HG02759 (cell line): ENCODE data around the gene B4GALNT1.
"Not testable (repeated sequence)": the region's sequence is repeated elsewhere in the genome, so short reads cannot be mapped to it uniquely, and the experiment has no call there.

Experiments used
- ATAC-seq: cut with Tn5 transposase; IDR thresholded peaks from one replicate; pipeline ENCODE4 v1.9.1; 2021; ENCODE audit warnings: mild to moderate bottlenecking, moderate library complexity; ENCODE audit not compliant: unreplicated experiment

B4GALNT1 gene

DNA sequence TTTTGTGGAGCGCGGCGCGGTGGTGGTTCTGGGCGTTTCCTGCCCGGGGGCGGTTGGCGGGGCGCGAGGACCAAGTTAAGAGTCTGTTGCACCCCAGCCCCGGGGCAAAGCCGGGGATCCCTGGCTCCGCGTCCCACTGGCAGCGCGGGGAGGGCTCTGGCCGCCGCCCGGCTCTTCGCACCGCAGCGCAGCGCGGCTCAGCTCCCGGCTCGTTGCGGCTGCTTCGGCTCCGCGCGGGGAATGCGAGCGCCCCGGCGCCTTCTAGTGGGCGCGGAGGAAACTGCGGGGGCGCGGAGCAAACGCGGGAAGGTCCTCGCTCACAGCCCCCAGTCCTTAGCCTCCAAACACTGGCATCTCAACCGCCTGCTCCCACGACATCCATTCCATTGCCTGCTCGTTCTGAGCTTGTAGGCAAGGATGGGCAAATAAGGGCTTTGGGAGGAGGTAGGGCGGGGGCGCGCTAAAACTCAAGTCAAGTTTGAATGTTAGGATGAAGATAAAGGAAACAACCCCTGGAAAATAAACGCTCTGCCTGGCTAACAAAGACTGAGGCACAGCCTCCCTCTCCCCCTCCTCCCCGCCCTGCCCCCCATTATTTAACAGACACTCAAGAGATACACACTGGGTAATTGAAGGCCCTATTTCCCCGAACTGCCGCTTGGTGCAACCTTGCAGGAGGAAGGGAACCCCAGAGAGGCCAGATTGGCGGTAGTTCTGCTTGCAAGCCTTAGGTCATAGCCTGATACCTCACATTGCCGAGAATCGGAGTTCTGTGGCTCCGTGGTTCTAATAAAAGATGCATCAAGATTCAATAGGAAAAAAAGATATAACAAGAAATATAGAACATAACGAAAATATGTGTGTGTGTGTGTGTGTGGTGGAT, at the start of gene B4GALNT1:
B4GALNT1 (minus strand) TSS at position 244 of the 883 bp plus-strand sequence. CDS start 1,069 bp downstream, outside the sequence.
- ATAC-seq, result peak; percentile 91

DNA sequence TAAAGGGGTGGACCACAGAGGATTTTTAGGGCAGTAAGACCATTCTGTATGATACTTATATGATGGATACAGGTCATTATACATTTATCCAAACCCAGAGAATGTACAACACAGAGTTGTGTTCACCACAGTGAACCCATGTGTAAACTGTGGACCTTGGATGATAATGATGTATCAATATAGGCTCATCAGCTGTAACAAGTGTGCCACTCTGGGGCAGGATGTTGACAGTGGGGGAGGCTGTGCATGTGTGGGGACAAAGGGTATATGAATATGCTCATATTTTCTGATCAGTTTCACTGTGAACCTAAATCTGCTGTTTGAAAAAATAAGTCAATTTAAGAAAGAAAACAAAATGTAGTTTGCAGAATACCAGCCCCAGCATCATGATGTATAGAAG, 46.7 kb upstream of the B4GALNT1 start:
- ATAC-seq, result no peak

- not testable (repeated sequence) for ATAC-seq
Observed at GRCh38 chr12:57677947-57678346, 44.9 kb upstream of the B4GALNT1 start.

DNA sequence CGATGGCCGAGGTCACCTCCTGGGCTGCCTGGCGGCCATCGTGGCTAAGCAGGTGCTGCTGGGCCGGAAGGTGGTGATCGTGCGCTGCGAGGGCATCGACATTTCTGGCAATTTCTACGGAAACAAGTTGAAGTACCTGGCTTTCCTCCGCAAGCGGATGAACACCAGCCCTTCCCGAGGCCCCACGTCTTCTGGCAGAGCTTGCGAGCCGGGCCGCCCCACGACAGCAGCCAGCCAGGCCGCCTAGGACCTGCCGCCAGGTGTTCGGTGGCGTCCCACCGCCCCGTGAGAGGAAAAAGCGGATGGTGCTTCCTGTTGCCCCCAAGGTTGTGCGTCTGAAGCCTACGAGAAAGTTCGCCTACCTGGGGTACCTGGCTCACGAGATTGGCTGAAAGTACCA, 41.7 kb upstream of the B4GALNT1 start:
- no peak for ATAC-seq

DNA sequence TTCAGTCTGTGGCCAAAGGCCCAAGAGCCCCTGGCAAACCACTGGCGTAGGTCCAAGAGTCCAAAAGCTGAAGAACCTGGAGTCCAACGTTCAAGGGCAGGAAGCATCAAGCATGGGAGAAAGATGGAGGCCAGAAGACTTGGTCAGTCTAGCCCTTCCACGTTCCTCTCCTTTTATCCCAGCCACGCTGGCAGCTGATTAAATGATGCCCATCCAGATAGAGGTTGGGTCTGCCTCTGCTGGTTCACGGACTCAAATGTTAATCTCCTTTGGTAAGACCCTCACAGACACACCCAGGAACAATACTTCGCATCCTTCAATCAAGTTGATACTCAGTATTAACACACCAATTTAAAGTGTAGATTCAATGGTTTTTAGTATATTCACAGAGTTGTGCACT, 39.8 kb upstream of the B4GALNT1 start:
- ATAC-seq, result no peak

DNA sequence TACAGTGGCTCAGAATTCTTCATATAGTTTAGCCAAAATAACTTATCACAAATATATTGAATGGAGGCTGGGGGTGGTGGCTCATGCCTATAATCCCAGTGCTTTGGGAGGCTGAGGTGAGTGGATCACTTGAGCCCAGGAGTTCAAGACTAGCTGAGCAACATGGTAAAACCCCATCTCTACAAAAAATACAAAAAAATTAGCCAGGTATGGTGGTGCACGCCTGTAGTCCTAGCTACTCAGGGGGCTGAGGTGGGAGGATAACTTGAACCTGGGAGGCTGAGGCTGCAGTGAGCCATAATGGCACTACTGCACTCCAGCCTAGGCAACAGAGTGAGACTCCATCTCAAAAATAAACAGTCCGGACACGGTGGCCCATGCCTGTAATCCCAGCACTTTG, 38.8 kb upstream of the B4GALNT1 start:
- ATAC-seq, result not testable (repeated sequence)

DNA sequence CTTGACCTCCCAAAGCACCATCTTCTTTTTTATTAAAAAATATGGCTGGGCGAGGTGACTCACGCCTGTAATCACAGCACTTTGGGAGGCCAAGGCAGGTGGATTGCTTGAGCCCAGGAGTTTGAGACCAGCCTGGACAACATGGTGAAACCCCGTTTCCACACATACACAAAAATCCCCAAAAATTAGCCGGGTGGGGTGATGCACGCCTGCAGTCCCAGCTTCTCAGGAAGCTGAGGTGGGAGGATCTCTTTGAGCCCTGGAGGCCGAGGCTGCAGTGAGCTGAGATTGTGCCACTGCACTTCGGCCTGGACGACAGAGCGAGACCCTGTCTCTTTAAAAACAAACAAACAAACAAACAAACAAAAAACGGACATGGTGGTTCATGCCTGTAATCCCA, 36.7 kb upstream of the B4GALNT1 start:
- not testable (repeated sequence) for ATAC-seq

- ATAC-seq, result no peak
Observed at GRCh38 chr12:57666897-57667296, 33.9 kb upstream of the B4GALNT1 start.

DNA sequence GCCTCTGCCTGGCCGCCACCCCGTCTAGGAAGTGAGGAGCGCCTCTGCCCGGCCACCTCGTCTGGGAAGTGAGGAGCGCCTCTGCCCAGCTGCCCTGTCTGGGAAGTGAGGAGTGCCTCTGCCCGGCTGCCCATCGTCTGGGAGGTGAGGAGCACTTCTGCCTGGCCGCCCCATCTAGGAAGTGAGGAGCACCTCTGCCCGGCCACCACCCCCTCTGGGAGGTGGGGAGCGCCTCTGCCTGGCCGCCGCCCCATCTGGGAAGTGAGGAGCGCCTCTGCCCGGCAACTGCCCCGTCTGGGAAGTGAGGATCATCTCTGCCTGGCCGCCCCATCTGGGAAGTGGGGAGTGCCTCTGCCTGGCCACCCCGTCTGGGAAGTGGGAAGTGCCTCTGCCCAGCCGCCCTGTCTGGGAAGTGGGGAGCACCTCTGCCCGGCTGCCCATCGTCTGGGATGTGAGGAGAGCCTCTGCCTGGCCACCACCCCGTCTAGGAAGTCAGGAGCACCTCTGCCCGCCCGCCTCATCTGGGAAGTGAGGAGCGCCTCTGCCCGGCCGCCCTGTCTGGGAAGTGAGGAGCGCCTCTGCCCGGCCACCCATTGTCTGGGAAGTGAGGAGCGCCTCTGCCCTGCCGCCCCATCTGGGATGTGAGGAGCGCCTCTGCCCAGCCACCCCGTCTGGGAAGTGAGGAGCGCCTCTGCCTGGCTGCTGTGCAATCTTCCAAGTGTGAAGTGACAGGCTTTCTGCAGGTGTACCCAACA, 32.2 kb upstream of the B4GALNT1 start:
- ATAC-seq, result not testable (repeated sequence)

DNA sequence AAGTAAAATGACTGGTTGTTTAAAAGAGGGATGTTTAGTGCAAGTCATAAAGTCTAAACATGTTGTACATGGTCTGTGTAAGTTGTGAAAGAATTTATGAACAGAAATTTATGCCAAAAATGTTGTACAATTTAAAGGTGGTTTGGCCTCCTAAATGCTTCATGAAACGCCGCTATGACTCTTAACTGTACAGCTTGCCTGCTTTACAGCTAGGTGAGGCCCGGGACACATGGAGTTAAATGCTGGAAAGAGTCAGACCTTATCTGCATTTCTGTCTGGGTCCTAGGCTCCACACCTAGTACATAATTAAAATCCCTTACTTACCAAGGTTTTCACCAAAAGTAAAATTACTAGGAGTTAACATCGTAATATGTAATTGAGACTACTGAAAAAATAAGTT, 28.4 kb upstream of the B4GALNT1 start:
- ATAC-seq, result no peak

DNA sequence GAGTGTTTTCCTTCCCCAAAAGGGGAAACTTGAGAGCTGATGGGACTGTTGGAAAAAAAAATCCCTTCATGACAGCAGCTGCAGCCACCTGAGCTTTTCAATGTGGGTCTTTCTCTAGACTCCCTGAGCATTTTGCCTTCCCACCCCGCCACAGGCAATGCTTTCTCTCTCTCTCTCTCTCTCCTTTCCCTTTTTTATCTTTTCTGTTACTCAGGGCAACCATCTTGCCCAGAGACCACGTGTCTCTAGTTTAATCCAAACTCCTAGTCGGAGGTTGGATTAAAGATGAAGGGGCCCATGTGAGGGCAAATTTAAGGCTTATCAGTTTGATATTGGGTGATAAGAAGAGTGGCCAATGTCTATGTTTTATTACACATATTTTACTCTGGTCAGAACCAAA, 25.9 kb upstream of the B4GALNT1 start:
- ATAC-seq, result no peak

GRCh38 chr12:57657744-57658143, 24.7 kb upstream of the B4GALNT1 start:
- no peak for ATAC-seq

- ATAC-seq, result not testable (repeated sequence)
Observed at GRCh38 chr12:57656408-57656807, 23.4 kb upstream of the B4GALNT1 start.

DNA sequence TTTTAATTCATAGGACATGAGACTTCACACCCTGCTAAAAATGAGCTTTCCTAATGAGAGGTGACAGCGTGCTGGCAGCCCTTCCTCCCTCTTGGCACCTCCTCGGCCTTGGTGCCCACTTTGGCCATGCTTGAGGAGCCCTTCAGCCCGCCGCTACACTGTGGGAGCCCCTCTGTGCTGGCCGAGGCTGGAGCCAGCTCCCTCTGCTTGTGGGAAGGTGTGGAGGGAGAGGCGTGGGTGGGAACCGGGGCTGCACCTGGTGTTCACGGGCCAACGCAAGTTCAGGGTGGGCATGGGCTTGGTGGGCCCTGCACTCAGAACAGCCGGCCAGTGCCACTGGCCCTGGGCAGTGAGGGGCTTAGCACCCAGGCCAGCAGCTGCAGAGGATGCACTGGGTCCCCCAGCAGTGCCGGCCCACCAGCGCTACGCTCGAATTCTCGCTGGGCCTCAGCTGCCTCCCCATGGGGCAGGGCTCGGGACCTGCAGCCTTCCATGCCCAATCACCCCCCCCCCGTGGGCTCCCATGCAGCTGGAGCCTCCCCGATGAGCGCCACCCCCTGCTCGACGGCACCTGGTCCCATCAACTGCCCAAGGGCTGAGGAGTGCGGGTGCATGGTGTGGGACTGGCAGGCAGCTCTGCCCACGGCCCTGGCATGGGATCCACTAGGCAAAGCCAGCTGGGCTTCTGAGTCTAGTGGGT, 22.7 kb upstream of the B4GALNT1 start:
- ATAC-seq, result no peak

DNA sequence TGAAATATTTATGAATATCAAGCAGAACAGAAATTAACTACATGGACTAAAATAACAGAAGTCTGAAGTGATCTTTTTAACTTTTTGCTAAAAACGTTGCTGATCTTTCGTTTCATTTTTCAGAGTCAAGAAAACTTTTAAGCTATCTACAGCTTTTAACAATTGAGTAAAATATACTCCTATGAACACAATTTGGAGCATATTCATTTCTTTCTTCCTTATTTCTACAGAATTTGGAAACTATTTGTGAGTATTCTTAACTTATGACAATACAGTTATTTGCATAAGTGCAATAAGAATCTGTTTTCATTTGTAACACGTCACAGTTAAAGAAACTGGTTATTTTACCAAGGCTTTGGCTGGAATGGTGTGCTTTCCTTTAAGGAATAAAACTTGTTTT, 21.0 kb upstream of the B4GALNT1 start:
- ATAC-seq, result no peak

GRCh38 chr12:57646659-57647049, 13.7 kb upstream of the B4GALNT1 start:
- not testable (repeated sequence) for ATAC-seq

DNA sequence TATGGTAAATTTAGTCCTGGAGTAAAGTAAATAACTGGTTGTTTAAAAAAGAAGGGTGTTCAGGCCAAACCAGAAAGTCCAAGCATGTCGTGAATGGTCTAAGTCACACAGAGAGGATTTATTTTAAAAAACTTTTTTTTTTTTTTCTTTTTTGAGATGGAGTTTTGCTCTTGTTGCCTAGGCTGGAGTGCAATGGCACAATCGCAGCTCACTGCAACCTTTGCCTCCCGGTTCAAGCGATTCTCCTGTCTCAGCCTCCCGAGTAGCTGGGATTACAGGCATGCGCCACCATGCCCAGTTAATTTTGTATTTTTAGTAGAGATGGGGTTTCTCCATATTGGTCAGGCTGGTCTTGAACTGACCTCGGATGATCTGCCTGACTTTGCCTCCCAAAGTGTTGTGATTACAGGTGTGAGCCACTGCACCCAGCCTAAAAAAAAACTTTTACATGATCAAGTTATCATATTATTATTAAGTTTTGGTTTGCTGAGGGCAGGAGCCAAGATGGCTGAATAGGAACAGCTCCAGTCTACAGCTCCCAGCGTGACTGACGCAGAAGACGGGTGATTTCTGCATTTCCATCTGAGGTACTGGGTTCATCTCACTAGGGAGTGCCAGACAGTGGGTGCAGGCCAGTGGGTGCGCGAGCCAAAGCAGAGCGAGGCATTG, 13.1 kb upstream of the B4GALNT1 start:
- not testable (repeated sequence) for ATAC-seq

DNA sequence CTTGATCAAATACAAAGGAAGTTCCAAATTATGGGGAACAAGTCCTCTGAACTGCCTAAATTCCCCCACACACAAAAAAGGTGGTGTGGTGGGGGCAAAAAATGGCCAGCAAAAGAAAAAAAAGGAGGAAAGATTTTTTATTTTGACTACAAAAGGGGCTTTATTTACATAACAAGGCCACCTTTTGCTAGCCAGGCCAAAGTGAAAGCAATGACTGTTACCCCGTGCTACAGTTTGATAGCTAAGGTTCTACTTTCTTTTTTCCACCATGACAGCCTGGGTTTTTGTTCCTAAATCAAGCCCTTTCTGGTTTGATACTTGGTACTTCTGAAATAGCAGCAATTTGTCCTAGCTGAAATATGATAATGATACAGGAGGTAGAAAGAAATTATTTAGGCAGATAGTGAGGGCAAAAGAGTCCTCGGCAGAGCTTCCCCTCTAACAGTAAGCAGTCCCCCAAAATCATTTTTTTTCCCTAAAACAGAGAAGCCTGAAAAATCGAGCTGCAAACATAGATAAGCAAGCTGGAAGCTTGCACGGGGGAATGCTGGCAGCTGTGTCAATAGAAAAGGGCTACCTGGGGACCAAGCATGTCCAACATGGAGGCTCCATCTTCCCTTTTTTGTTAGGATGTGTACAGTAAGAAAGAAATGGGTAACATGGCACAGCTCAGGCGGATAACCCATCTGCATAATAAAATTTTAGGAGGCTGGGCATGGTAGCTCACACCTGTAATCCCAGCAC, 8.9 kb upstream of the B4GALNT1 start:
- no peak for ATAC-seq

DNA sequence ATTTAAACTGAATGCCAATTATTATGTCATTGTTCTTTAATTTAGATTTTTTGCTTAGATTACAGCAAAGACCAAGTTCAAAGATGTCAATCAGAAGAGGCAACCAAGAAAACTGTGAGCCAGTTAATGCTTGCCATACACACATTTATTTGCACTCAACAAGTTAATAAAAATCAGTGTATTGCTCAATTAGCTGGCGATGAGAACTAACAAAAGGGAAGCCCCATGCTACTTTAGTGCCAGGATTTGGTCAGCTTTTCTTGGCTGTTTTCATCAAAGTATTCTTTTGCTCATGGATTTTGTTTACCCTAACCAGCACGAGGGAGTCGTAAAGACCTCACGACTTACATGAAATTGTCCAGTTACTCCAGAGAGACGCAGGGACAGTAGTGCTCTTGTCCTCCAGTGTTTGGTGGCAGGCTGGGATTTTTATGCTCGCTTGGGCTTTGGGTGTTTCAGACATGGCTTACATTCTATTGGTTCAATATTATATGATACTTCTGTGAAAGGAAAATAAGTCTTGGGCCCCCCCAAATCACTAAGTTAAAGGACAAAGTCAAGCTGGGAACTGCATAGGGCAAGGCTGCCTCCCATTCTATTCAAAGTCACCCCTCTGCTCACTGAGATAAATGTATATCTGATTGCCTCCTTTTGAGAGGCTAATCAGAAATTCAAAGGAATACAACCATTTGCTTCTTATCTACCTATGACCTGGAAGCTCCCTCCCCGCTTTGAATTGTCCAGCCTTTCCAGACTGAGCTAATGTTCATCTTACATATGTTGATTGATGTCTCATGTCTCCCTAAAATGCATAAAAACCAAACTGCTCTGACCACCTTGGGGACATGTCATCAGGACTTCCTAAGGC, 7.4 kb upstream of the B4GALNT1 start:
- ATAC-seq, result no peak
